H1 (cell line): ENCODE measurements around the gene ASB6. TPM values are rescaled to one million over a fixed set of nuclear protein-coding genes. Genes with fewer than 3 reads are reported as not detected.

Source experiments
- EGR1 ChIP-seq: IDR thresholded peaks from 2 replicates; pipeline ENCODE4 v1.6.1; 2011; ENCODE audit warnings: low read depth, low read length, borderline replicate concordance
- ZNF274 ChIP-seq: IDR thresholded peaks from 2 replicates; pipeline ENCODE4 v1.7.0; 2012; ENCODE audit warnings: low read length, borderline replicate concordance; ENCODE audit errors: extremely low read depth
- polyA plus RNA-seq, 7 experiments: library from polyadenylated mRNA; depleted of rRNA in 3 of 7; stranded (reverse) in 5 of 7; unstranded in 2 of 7; fragments of >200 nt in 5 of 7; fragments of 200-250 nt in 2 of 7; gene quantifications; 1 replicate in 5 of 7; 2 replicates in 1 of 7; 4 replicates in 1 of 7; pipeline versions ENCODE4 v1.2.1 to v1.2.3, GENCODE V29; 2011 to 2013; ENCODE audit warnings: missing spikeins in 2 of 7, mixed read lengths in 2 of 7
- total RNA-seq: library from RNA; stranded (reverse); fragmentation: NEBNext Ultra II Directional; extraction: Animal tissue kit (Norgen Biotek cat#: 25700); gene quantifications from 2 replicates; pipeline ENCODE4 v1.2.1, GENCODE V29; 2021
- TF ChIP-seq, protein P1 (sequence below): fragments of 300-600 bp; sonication (generic); IDR thresholded peaks from 2 replicates; pipeline ENCODE4 v1.7.1; 2012; ENCODE audit warnings: low read length, moderate library complexity, mild to moderate bottlenecking, inconsistent platforms; ENCODE audit not compliant: insufficient replicate concordance

The ASB6 gene
- total and polyA plus RNA-seq, 2 of the 8 experiments (the other 6 are each of a cell fraction or from before 2014, with no cell fraction given) = 14.0 to 17.3 TPM

GRCh38 chr9:129674229-129674628, 32.3 kb upstream of the ASB6 start (continued):
- TF ChIP-seq, protein P1, sequence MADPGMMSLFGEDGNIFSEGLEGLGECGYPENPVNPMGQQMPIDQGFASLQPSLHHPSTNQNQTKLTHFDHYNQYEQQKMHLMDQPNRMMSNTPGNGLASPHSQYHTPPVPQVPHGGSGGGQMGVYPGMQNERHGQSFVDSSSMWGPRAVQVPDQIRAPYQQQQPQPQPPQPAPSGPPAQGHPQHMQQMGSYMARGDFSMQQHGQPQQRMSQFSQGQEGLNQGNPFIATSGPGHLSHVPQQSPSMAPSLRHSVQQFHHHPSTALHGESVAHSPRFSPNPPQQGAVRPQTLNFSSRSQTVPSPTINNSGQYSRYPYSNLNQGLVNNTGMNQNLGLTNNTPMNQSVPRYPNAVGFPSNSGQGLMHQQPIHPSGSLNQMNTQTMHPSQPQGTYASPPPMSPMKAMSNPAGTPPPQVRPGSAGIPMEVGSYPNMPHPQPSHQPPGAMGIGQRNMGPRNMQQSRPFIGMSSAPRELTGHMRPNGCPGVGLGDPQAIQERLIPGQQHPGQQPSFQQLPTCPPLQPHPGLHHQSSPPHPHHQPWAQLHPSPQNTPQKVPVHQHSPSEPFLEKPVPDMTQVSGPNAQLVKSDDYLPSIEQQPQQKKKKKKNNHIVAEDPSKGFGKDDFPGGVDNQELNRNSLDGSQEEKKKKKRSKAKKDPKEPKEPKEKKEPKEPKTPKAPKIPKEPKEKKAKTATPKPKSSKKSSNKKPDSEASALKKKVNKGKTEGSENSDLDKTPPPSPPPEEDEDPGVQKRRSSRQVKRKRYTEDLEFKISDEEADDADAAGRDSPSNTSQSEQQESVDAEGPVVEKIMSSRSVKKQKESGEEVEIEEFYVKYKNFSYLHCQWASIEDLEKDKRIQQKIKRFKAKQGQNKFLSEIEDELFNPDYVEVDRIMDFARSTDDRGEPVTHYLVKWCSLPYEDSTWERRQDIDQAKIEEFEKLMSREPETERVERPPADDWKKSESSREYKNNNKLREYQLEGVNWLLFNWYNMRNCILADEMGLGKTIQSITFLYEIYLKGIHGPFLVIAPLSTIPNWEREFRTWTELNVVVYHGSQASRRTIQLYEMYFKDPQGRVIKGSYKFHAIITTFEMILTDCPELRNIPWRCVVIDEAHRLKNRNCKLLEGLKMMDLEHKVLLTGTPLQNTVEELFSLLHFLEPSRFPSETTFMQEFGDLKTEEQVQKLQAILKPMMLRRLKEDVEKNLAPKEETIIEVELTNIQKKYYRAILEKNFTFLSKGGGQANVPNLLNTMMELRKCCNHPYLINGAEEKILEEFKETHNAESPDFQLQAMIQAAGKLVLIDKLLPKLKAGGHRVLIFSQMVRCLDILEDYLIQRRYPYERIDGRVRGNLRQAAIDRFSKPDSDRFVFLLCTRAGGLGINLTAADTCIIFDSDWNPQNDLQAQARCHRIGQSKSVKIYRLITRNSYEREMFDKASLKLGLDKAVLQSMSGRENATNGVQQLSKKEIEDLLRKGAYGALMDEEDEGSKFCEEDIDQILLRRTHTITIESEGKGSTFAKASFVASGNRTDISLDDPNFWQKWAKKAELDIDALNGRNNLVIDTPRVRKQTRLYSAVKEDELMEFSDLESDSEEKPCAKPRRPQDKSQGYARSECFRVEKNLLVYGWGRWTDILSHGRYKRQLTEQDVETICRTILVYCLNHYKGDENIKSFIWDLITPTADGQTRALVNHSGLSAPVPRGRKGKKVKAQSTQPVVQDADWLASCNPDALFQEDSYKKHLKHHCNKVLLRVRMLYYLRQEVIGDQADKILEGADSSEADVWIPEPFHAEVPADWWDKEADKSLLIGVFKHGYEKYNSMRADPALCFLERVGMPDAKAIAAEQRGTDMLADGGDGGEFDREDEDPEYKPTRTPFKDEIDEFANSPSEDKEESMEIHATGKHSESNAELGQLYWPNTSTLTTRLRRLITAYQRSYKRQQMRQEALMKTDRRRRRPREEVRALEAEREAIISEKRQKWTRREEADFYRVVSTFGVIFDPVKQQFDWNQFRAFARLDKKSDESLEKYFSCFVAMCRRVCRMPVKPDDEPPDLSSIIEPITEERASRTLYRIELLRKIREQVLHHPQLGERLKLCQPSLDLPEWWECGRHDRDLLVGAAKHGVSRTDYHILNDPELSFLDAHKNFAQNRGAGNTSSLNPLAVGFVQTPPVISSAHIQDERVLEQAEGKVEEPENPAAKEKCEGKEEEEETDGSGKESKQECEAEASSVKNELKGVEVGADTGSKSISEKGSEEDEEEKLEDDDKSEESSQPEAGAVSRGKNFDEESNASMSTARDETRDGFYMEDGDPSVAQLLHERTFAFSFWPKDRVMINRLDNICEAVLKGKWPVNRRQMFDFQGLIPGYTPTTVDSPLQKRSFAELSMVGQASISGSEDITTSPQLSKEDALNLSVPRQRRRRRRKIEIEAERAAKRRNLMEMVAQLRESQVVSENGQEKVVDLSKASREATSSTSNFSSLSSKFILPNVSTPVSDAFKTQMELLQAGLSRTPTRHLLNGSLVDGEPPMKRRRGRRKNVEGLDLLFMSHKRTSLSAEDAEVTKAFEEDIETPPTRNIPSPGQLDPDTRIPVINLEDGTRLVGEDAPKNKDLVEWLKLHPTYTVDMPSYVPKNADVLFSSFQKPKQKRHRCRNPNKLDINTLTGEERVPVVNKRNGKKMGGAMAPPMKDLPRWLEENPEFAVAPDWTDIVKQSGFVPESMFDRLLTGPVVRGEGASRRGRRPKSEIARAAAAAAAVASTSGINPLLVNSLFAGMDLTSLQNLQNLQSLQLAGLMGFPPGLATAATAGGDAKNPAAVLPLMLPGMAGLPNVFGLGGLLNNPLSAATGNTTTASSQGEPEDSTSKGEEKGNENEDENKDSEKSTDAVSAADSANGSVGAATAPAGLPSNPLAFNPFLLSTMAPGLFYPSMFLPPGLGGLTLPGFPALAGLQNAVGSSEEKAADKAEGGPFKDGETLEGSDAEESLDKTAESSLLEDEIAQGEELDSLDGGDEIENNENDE = no peak
- TF ChIP-seq ZNF274 (no peak), EGR1 (no peak)
